ENCODE data around the gene HTR2B.
"Not testable (repeated sequence)": the region's sequence is repeated elsewhere in the genome, so short reads cannot be mapped to it uniquely, and the experiment has no call there.

Gene HTR2B

GRCh38 chr2:231124838-231125568, at the start of gene HTR2B:
TSS of gene HTR2B (minus strand) at chr2:231125042. CDS start at chr2:231123764, 1,278 bp downstream.
- no peak for DNase-seq

GRCh38 chr2:231174211-231174651, 49.4 kb upstream of the HTR2B start:
- no peak for DNase-seq

GRCh38 chr2:231172025-231172424, 47.2 kb upstream of the HTR2B start:
- no peak for DNase-seq

DNA sequence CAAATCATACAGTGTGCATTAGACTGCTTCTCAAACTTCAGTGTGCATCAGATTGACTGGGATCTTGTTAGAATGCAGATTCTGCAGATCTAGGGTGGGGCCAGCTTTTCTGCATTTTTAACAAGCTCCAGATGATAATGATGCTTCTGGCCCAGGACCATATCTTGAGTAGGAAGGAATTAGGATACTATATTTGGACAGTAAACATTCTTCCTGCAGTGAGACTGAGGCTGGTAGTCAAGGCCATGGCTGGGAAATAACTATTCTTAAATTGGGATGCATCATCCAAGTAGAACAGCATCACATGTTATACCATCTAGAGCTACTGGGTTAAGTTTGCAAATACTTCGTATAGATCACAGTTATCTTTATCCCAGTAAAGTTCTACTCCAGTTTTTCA, 45.2 kb upstream of the HTR2B start:
- no peak for DNase-seq

DNA sequence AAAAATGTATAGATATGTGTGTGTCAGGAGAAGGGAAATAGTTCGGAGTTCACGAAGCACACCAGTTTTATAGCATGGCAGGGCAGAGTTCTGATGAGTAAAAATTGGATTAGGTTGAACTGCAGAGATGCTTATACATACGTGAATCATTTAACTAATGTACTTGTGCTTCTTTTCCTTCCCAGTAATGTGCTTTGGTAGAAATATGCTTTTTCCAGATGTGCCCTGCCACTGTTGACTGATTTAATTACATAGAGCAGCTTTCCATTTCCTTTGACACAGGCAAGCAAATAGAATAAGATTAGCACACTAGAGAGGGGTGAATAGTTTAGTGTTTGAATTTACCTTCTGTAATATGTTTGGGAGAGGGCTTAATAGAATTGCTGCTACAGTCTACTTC, 44.6 kb upstream of the HTR2B start:
- no peak for DNase-seq

DNA sequence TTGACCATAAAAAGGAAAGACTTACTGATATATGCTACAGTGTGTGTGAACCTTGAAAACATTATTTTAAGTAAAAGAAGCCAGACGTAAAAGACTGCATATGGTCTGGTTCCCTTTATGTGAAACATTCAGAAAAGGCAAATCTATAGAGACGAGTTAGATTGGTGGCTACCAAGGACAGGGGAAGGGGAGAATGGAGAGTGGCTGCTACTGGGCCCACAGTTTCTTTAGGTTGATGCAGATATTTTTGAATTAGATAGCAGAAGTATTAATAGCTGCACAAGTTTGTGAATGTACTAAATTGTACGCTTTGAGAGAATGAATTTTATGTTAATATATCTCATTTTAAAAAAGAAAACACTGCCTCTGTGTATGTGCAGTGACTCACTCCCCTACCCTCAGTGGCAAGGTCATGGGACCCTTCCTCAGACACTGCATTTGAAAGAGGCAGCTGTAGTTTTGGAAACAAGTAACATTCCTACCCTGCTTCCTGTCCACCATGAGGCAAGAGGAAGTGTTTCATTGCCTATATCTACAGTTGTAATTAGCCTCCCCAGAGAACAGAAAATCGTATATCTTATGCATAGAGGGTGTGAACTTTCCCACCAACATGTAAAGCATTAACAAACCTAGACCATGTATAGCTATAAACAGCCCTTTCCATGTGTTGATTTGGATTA, 43.8 kb upstream of the HTR2B start:
- no peak for DNase-seq

DNA sequence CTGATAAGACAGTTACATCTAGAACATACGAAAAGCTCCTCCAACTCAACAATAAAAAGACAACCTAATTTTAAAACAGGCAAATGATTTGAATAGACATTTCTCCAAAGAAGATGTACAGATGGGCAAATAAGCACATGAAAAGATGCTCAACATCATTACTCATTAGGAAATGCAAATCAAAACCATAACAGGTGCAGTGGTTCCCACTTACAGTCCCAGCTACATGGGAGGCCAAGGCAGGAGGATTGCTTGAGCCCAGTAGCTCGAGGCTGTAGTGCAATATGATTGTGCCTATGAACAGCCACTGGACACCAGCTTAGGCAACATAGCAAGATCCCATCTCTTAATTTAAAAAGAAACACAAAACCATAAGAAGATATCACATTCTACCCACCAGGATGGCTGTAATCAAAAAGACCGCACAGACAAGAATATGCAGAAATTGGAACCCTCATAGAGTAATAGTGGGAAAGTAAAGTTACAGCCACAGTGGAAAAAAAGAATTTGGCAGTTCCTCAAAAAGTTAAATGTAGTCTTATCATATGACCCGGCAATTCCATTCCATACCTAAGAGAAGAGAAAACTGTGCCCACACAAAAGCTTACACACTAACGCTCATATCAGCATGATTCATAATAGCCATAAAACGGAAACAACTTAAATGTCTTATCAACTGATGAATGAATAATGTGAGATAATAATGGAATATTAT, 43.1 kb upstream of the HTR2B start:
- no peak for DNase-seq

DNA sequence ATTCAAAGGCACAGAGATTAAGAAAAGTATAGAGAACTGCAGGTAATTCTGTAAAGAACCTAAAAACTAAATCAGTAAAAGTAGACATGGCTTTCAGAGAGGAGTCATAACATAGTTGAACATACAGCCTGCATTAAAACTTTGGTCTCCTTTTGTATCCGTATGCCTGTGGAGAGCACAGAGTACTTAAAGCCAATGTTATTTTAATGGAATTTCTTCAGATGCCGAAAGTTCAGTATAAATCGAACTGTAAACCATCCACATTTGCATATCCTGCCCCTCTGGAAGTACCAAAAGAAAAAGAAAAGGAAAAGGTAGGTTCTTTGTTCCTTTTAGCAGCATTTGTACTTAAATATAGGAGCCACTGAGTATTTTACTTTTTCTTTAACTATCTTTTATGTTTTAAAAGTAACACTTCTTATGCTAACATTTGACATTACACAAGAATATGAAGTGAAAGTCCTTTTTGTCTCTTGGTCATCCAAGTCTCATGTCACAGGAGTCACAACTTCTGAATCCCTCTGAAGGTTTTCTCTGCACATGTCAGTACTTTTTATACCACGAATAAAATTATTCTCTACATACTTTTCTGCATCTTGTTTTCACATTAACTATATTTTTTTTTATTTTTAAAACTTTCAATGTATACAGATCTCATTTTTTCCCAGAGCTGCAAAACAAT, 38.7 kb upstream of the HTR2B start:
- DNase-seq: no peak

- no peak for DNase-seq
Observed at GRCh38 chr2:231163011-231163410, 38.2 kb upstream of the HTR2B start.

- DNase-seq: peak; percentile 79
Observed at GRCh38 chr2:231161877-231162329, 37.1 kb upstream of the HTR2B start.

GRCh38 chr2:231161252-231161839, 36.5 kb upstream of the HTR2B start:
- no peak for DNase-seq

GRCh38 chr2:231160701-231161100, 35.9 kb upstream of the HTR2B start:
- no peak for DNase-seq

GRCh38 chr2:231159306-231159705, 34.5 kb upstream of the HTR2B start:
- DNase-seq: no peak

DNA sequence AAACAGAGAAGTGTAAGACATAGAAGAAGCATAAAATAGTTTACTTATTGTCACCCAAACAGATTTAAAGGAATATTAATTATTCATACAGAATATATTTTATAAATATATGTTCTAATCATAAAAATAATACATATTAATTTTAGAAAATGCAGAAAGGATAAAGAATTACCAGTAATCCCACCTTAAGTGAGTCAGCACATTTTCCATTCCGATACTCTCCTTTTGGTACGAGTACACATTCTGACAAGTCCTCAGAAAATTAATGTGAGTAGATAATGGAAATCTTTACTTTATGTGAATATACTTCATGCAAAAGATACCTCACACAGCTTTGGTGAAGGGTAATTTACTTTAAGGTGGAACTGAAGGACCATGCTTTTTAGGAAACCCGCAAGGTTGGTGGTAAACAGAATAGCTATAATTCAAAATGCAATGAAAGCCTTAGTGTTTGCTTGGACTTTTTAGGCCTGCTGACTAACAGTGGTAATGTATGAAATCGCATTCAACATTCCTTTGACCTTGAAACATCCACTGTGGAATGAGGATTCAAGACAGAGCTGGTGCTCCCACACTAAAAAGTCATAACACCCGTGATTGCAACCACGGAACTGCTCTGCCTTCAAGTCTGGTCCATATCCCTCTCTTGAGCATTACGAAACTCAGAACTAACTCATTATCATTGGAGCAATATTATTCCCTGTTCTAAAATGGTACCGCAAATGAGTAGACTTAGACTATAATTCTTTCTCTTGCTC, 28.1 kb upstream of the HTR2B start:
- no peak for DNase-seq

DNA sequence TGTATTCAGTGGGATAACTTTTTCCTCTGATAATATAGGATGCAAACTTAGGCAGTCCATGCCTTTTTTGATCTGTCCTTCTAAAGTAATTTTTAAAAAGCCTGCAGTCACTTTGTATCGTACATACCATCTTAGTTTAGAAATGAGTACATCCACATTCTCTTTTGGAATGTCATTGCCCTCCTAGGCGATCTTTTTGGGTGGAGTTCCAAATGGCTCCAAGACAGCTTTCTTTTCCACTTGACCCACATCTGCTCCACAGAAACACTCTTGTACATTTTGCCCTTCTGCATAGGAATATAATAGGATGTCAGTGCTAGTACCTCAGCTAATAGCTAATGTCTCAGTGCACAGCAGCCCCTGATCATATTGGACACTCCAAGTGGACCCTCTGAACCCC, 21.8 kb upstream of the HTR2B start:
- no peak for DNase-seq

- DNase-seq: no peak
Observed at GRCh38 chr2:231144896-231145295, 20.1 kb upstream of the HTR2B start.

DNA sequence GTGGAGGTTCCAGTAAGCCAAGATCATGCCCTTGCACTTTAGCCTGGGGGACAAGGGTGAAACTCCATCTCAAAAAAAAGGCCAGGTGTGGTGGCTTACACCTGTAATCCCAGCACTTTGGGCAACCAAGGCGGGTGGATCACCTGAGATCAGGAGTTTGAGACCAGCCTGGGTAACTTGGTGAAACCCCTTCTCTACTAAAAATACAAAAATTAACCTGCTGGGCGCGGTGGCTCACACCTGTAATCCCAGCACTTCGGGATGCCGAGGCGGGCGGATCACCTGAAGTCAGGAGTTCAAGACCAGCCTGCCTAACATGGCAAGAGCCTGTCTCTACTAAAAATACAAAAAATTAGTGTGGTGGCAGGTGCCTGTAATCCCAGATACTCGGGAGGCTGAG, 16.0 kb upstream of the HTR2B start:
- not testable (repeated sequence) for DNase-seq

DNA sequence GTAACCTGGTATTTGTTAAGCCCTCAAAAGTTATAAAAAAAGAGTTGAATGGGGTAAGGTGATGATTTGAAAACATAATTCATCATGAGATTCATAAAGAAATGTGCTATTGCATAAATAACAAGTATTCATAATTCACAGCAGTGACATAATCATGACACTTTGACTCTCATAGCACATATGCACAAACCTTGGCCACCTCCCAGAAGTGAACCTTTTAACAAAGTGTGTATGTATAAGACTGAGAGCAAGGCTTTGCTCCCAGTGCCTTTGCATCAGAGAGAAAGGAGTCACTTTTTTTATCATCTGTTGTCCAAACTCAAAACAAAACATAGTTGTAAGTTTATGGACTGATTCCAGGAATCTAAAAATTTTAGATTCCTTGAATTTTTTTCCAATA, 15.0 kb upstream of the HTR2B start:
- no peak for DNase-seq

GRCh38 chr2:231138699-231139098, 13.9 kb upstream of the HTR2B start:
- DNase-seq: no peak

DNA sequence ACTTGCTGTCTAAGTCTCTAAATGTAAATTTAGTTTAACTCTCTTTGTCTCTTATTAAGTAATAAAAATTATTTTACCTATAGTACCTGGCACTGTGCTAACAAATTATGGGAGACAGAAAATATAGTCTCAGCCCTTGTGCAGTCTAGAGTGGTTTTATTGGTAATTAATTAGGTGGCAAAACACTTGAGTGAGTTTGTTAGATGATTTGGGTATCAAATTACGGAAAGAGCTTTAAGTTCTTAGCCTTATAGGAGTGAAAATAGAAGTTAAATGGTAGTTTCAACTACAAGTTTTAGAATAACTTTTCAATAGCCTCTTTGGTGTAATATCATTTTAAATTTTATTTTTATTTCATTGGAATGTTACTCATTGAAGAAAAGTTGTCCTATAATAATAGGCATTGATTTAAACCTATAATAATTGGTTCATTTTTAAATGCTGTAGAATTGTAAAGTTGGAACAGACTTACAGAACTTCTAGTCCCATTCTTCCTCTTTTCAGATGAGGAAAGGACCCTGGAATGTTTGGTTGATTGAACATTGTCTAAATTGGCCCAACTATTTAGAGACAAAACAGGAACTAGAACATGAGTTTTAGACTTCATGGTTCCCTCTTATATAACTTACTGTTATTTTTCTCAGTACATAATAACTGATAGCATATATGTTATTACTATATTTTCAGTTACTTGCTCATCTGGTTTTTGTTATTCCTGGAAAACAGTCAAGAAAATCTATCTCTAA, 10.2 kb upstream of the HTR2B start:
- no peak for DNase-seq

- no peak for DNase-seq
Observed at GRCh38 chr2:231133365-231134099, 8.7 kb upstream of the HTR2B start.
